H9 (cell line): ENCODE results near the gene LBX2. TPM values are rescaled to one million over a fixed set of nuclear protein-coding genes. Genes with fewer than 3 reads are reported as not detected.
"Not testable (repeated sequence)": the region's sequence is repeated elsewhere in the genome, so short reads cannot be mapped to it uniquely, and the experiment has no call there.

Experiments used
- DNase-seq: peaks from one replicate; pipeline ENCODE4 v3.0.0-alpha.2; 2017
- H2AFZ ChIP-seq: one replicate; pipeline ENCODE4 v1.6.1; 2013; ENCODE audit warnings: mild to moderate bottlenecking, low read length, control low read depth, moderate library complexity
- H2AK5ac ChIP-seq: 2 replicates; pipeline ENCODE4 v1.6.1; 2013; ENCODE audit warnings: low read length, control low read depth, mixed read lengths; ENCODE audit not compliant: insufficient read length
- H2BK120ac ChIP-seq: one replicate; pipeline ENCODE4 v1.6.1; 2013; ENCODE audit warnings: low read depth, mild to moderate bottlenecking, low read length, control low read depth, inconsistent platforms; ENCODE audit not compliant: poor library complexity, severe bottlenecking
- H2BK12ac ChIP-seq: 2 replicates; pipeline ENCODE4 v1.6.1; 2013; ENCODE audit warnings: low read length, control low read depth, mixed read lengths, low read depth; ENCODE audit not compliant: insufficient read length
- H2BK15ac ChIP-seq: 2 replicates; pipeline ENCODE4 v1.6.1; 2013; ENCODE audit warnings: low read depth, low read length, control low read depth
- H2BK20ac ChIP-seq: one replicate; pipeline ENCODE4 v1.6.1; 2013; ENCODE audit warnings: low read depth, mild to moderate bottlenecking, low read length, control low read depth, inconsistent platforms; ENCODE audit not compliant: poor library complexity, severe bottlenecking
- H2BK5ac ChIP-seq: 2 replicates; pipeline ENCODE4 v1.6.1; 2013; ENCODE audit warnings: low read length, control low read depth, mixed read lengths; ENCODE audit not compliant: insufficient read length
- H3K14ac ChIP-seq: 2 replicates; pipeline ENCODE4 v1.6.1; 2013; ENCODE audit warnings: low read length, control low read depth; ENCODE audit not compliant: insufficient read depth
- H3K18ac ChIP-seq: 2 replicates; pipeline ENCODE4 v1.6.1; 2013; ENCODE audit warnings: low read depth, mild to moderate bottlenecking, mixed read lengths, low read length, control low read depth; ENCODE audit not compliant: insufficient read length
- H3K23ac ChIP-seq: 2 replicates; pipeline ENCODE4 v1.6.1; 2013; ENCODE audit warnings: low read length, control low read depth, mixed read lengths, low read depth; ENCODE audit not compliant: insufficient read length
- H3K23me2 ChIP-seq: 2 replicates; pipeline ENCODE4 v1.6.1; 2013; ENCODE audit warnings: low read depth, mild to moderate bottlenecking, mixed read lengths, low read length, control low read depth; ENCODE audit not compliant: insufficient read length, poor library complexity, severe bottlenecking
- H3K27ac ChIP-seq: 2 replicates; pipeline ENCODE4 v1.5.1; 2013; ENCODE audit warnings: low read length, control low read depth, mixed read lengths, low read depth; ENCODE audit not compliant: insufficient read length
- H3K27me3 ChIP-seq: 2 replicates; pipeline ENCODE4 v1.6.1; 2013; ENCODE audit warnings: low read length, control low read depth, inconsistent platforms; ENCODE audit not compliant: insufficient read depth
- H3K4ac ChIP-seq: 2 replicates; pipeline ENCODE4 v1.6.1; 2013; ENCODE audit warnings: low read depth, mild to moderate bottlenecking, control low read depth, inconsistent platforms, low read length, moderate library complexity
- H3K4me1 ChIP-seq: 2 replicates; pipeline ENCODE4 v1.6.1; 2013; ENCODE audit warnings: low read length, control low read depth, inconsistent platforms; ENCODE audit not compliant: insufficient read depth
- H3K4me2 ChIP-seq: 2 replicates; pipeline ENCODE4 v1.6.1; 2013; ENCODE audit warnings: low read length, control low read depth, mixed read lengths; ENCODE audit not compliant: insufficient read length, insufficient read depth
- H3K56ac ChIP-seq: 2 replicates; pipeline ENCODE4 v1.6.1; 2013; ENCODE audit warnings: low read depth, mild to moderate bottlenecking, mixed read lengths, low read length, control low read depth; ENCODE audit not compliant: insufficient read length
- H3K79me1 ChIP-seq: 2 replicates; pipeline ENCODE4 v1.6.1; 2013; ENCODE audit warnings: low read depth, mild to moderate bottlenecking, moderate library complexity, low read length, control low read depth, inconsistent platforms; ENCODE audit not compliant: insufficient read depth, poor library complexity, severe bottlenecking
- H3K79me2 ChIP-seq: 2 replicates; pipeline ENCODE4 v1.6.1; 2013; ENCODE audit warnings: low read length, control low read depth, inconsistent platforms; ENCODE audit not compliant: insufficient read depth
- H3K9ac ChIP-seq: 2 replicates; pipeline ENCODE4 v1.6.1; 2013; ENCODE audit warnings: low read length, control low read depth, mixed read lengths; ENCODE audit not compliant: insufficient read length; ENCODE audit errors: extremely low read depth
- H3K9me3 ChIP-seq: one replicate; pipeline ENCODE4 v1.6.1; 2013; ENCODE audit warnings: low read depth, low read length, inconsistent platforms; ENCODE audit not compliant: control insufficient read depth
- H3T11ph ChIP-seq: one replicate; pipeline ENCODE4 v1.6.1; 2013; ENCODE audit warnings: mild to moderate bottlenecking, low read length, control low read depth, inconsistent platforms
- H4K20me1 ChIP-seq: one replicate; pipeline ENCODE4 v1.6.1; 2013; ENCODE audit not compliant: control insufficient read depth, insufficient read length, insufficient read depth
- H4K5ac ChIP-seq: 2 replicates; pipeline ENCODE4 v1.6.1; 2013; ENCODE audit warnings: low read depth, mild to moderate bottlenecking, mixed read lengths, low read length, control low read depth; ENCODE audit not compliant: insufficient read length
- H4K8ac ChIP-seq: replicated peaks from 2 replicates; pipeline ENCODE4 v1.6.1; 2013; ENCODE audit warnings: low read length, control low read depth, mixed read lengths, low read depth; ENCODE audit not compliant: insufficient read length
- H4K91ac ChIP-seq: 2 replicates; pipeline ENCODE4 v1.6.1; 2013; ENCODE audit warnings: low read depth, mild to moderate bottlenecking, moderate library complexity, mixed read lengths, low read length, control low read depth; ENCODE audit not compliant: insufficient read length
- H3K27ac Mint-ChIP-seq, 3 experiments: 2 replicates in 2 of 3; 3 replicates in 1 of 3; pipeline ENCODE4 v1.8.0; 2020 to 2021; ENCODE audit warnings: mixed read lengths in 3 of 3, mild to moderate bottlenecking in 1 of 3, moderate library complexity in 1 of 3
- H3K27me3 Mint-ChIP-seq: 2 replicates; pipeline ENCODE4 v1.8.0; 2021; ENCODE audit warnings: low read depth, mild to moderate bottlenecking, moderate library complexity, mixed read lengths
- H3K36me3 Mint-ChIP-seq, 3 experiments: 2 replicates in 2 of 3; 3 replicates in 1 of 3; pipeline ENCODE4 v1.8.0; 2020 to 2021; ENCODE audit warnings: low read depth in 3 of 3, mixed read lengths in 3 of 3; ENCODE audit not compliant: insufficient read depth in 1 of 3
- H3K4me1 Mint-ChIP-seq, 2 experiments: 2 replicates each; pipeline ENCODE4 v1.8.0; 2020; ENCODE audit warnings: mixed read lengths in 2 of 2
- H3K4me3 Mint-ChIP-seq, 2 experiments: 2 replicates in 1 of 2; 3 replicates in 1 of 2; pipeline ENCODE4 v1.8.0; 2020 to 2021; ENCODE audit warnings: mild to moderate bottlenecking in 2 of 2, mixed read lengths in 2 of 2, moderate library complexity in 1 of 2
- H3K9me3 Mint-ChIP-seq, 2 experiments: 2 replicates in 1 of 2; 3 replicates in 1 of 2; pipeline ENCODE4 v1.8.0; 2020; ENCODE audit warnings: mild to moderate bottlenecking in 2 of 2, mixed read lengths in 2 of 2, moderate library complexity in 1 of 2
- WGBS: extraction: QIAGEN DNeasy Blood & Tissue Kit; methylation state at CpG from one replicate; pipeline ENCODE4 v1.1.7; 2013; ENCODE audit warnings: missing lambda C conversion rate, low lambda C conversion rate, mixed read lengths; ENCODE audit not compliant: insufficient read length; ENCODE audit errors: extremely low coverage; 5-methylcytosine and 5-hydroxymethylcytosine counted together
- total RNA-seq: library from RNA; stranded (reverse); gene quantifications from 2 replicates; pipeline ENCODE4 v1.2.1, GENCODE V29; 2021

The LBX2 gene
- total RNA-seq, 1 experiment from 2014 or later = 1.1 TPM

GRCh38 chr2:74459503-74460118, 39.8 kb downstream of the LBX2 start:
- not testable (repeated sequence) for H3K18ac ChIP-seq, H2BK120ac ChIP-seq, H3K79me1 ChIP-seq, H2BK12ac ChIP-seq, H4K8ac ChIP-seq, H3K14ac ChIP-seq, H3K27me3 ChIP-seq, H3K9me3 Mint-ChIP-seq, H2BK15ac ChIP-seq, H3T11ph ChIP-seq, H4K91ac ChIP-seq, H2AK5ac ChIP-seq, DNase-seq, H2BK5ac ChIP-seq, H3K27ac Mint-ChIP-seq, H4K5ac ChIP-seq, H4K20me1 ChIP-seq, H3K79me2 ChIP-seq, H3K9me3 ChIP-seq, H3K4me1 ChIP-seq, H3K27ac ChIP-seq, H3K56ac ChIP-seq, H3K9ac ChIP-seq, H2BK20ac ChIP-seq, H3K27me3 Mint-ChIP-seq, H3K4ac ChIP-seq, H3K23ac ChIP-seq, H2AFZ ChIP-seq
- Mint-ChIP-seq H3K36me3 (peaks cover 10 to 29% (median 28%) of the 10 kb centered on the region in 3 experiments; a peak in 6 of 7 replicates), H3K4me3 (peak overlapping the region; percentile 96 to 97), H3K4me1 (peaks cover 30 to 35% of the 10 kb centered on the region in 2 experiments)
- no CpG with 5 or more reads among the region's 13 CpGs for WGBS
- Histone ChIP-seq H3K4me2 (peak overlapping the region; percentile 97), H3K23me2 (peaks cover 18% of the 10 kb centered on the region)
